ENCODE results near the gene CGRRF1.

The CGRRF1 gene

GRCh38 chr14:54489731-54490444, 19.8 kb upstream of the CGRRF1 start:
- DNase-seq = no peak

DNA sequence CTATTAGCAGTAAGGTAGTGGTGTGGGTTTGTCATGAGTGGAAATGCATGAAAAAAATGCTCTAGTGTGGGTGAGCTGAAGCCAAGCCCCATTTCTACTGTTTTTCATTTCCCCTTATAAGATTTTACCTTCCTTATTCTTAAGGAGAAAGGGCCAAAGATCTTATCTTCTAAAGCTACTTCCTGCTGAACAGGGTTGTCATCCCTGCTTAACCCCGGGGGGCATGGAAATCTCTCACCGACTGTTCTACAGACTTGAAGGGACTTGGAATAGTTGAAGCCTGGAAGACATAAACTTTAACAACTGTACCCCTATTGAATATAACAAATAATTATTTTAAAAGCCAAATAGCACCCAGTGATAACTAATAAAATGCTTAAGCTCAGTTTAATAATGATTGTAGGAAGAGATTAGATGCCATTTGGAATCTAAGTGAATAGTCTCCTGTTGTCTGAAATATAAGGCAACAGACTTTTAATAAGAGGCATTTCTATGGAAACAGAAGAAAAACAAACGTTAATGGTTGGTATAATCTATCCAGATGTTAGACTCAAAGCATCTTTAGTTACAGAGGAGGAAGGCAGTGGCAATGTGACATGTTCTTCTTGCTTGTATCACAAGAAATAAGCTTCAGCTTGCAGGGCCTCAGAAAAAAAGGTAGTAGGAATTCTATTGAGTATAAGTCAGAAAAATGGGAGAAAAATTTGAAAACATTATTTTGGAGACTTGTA, 19.1 kb upstream of the CGRRF1 start:
- DNase-seq = no peak

- DNase-seq = no peak
Measured at GRCh38 chr14:54493293-54493692, 16.4 kb upstream of the CGRRF1 start.

DNA sequence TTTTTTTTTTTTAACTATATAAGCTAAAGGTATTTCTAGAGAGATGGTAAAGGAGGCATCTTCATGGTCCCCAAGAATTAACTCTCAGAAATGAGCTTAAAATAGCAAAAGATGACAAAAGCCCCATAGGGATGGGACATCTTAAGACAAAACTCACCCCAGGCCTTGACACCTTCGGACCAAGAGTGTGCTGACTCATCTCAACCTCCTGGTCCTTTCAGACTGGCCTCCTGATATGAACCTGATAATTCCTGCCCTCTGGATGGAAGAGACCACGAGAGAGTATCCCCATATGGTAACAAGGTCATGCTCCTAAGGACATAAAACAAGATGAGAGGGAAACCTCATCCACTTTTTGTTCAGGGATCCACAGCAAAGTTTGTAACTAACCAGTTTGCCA, 12.5 kb upstream of the CGRRF1 start:
- no peak for DNase-seq

DNA sequence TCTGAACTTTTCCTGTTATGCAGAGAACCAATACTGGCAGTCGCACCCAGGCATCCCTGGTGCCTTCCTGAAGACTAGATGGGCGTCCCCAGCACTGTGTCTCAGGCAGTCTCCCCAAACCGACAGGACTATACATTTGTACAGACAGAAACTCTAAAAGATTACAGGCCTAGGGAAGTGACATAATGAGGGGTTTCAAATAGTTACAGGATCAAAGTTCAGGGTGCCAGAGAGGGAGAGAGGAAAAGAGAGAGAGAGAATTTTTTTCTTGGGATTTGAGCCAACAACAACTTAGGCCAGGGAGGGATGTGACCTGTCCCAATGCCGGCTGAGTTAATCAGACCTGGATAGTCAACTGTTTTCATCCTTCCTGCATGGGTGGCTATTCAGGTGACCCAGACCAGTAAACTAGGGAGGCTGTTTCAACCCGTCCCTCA, 11.6 kb upstream of the CGRRF1 start:
- no peak for DNase-seq

GRCh38 chr14:54498579-54498978, 11.1 kb upstream of the CGRRF1 start:
- DNase-seq = no peak

- DNase-seq = no peak
Measured at GRCh38 chr14:54500744-54501143, 9.0 kb upstream of the CGRRF1 start.

GRCh38 chr14:54501480-54501879, 8.2 kb upstream of the CGRRF1 start:
- no peak for DNase-seq

DNA sequence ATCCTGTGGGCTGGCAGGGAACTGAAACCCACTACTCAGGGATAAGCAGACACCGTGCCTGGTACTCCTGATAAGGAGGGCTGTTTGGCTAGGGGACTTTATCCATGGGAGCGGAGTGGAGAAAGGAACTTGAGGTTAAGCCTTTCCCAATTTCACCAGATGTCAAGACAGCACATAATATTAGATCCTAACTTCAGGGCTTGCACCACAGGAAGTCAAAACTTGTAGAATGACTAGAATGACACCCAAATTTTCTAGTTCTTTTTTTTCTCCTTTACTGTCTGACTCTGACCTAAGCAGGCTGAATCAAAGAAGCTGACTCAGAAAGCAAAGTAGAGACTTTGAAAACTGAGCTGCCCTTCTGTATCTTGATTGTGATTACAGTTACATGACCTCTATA, 7.1 kb upstream of the CGRRF1 start:
- no peak for DNase-seq

GRCh38 chr14:54503486-54503885, 6.2 kb upstream of the CGRRF1 start:
- DNase-seq = no peak

DNA sequence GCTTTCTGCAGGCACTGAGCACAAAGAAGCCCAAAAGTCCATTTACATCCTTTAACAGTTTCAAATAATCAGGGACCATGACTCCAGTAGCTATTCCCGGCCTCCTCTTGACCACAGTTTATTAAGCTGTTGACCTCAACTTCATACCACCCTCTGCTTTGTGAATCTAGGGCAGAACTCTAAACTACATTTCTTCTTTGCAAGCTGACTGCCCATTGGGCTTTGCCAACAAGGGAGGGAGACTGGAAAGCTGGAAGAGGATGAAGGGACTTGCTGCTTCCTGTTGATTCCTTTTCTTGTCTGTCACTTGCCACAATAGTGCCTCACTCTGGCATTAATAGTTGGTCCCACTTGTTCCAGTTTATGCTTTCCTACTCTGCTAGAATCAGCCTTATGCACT, 2.7 kb downstream of the CGRRF1 start:
- no peak for DNase-seq

- no peak for DNase-seq
Measured at GRCh38 chr14:54515670-54516069, 6.0 kb downstream of the CGRRF1 start.

GRCh38 chr14:54516709-54517108, 7.0 kb downstream of the CGRRF1 start:
- no peak for DNase-seq

DNA sequence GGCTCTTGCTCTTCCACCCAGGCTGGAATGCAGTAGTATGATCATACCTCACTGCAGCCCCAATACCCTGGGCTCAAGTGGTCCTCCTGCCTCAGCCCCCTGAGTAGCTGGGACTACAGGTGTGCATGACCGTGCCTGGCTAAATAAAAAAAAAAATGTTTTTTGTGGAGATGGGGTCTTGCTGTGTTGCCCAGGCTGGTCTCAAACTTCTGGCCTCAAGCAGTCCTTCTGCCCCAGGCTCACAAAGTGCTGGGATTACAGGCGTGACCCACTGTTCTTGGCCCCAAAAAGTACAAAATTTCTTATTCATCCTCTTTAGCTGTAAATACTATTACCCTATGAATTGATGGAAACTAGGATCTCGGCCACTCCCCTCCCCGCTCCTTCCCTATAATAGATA, 14.7 kb downstream of the CGRRF1 start:
- DNase-seq = no peak

DNA sequence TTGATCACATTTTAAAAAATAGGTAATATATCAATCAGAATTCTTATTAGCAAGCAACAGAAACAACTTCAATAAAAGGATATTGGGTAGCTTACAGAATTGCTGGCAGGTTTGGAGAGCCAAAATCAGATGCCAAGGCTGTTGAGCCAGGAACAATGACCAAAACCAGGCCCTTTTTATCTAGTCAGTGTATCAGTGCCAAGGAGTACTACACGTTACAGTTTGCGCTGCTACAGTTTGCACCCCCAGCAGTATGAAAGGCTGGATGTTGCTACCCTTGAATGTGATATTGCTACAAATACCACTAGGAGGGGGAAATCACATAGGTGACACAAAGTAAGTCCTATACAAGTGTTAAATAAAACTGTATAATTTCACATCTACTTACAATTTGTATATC, 19.3 kb downstream of the CGRRF1 start:
- no peak for DNase-seq

DNA sequence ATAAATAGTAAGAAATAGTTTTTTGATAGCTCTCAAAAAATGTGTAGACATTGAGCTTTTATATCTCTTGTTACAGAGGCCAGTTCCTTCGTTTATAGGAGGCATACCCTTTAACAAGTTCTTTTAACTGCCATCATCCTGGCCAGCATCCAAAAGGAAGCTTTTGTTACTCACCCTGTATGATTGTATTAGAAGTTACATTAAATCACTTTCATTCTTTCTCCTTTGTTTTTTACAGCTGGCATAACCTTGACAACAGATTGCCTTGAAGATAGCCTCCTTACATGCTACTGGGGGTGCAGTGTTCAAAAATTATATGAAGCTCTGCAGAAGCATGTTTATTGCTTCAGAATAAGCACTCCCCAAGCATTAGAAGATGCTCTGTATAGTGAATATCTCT, 20.1 kb downstream of the CGRRF1 start:
- DNase-seq = no peak

DNA sequence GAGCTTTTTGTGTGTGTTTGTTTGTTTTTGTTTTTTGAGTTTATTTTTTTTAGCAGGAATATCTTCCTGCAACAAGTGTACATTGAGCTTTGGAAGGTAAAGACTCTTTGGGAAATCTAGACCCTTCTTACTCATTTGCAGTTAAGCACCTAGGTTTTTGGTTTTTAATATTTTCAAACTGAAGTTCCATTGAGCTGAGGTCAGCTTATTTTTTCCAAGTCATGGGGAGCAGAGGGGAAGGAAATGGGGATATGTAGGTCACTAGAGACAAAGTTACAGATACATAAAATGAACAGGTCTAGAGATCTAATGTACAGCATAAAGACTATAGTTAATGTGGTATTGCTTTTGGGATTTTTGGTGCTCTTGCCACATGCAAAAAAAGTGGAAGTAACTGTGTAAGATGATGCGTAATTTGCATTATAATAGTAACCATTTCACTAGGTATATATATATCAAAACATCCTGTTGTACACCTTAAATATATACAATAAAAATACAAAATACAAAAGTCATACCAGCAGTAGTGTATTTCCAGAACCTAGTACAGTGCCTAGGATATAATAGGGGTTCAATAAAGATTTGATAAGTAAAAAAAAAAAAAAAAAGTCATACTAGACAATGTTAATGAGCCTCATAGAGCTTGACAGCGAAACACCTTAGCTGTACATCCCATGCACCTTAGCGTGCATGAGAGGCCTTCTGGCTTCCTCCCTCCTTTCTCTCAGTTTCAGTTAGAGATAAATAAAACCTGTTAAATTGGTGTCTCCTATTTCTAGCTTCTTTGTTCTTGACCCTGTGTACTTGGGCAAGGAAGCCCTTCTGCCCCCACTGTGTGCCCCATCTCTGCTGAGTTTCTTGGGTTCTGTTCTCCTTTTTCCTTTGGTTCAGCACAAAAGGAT, 22.7 kb downstream of the CGRRF1 start:
- no peak for DNase-seq

- DNase-seq = no peak
Measured at GRCh38 chr14:54533100-54533499, 23.4 kb downstream of the CGRRF1 start.

- no peak for DNase-seq
Measured at GRCh38 chr14:54535126-54535525, 25.4 kb downstream of the CGRRF1 start.

DNA sequence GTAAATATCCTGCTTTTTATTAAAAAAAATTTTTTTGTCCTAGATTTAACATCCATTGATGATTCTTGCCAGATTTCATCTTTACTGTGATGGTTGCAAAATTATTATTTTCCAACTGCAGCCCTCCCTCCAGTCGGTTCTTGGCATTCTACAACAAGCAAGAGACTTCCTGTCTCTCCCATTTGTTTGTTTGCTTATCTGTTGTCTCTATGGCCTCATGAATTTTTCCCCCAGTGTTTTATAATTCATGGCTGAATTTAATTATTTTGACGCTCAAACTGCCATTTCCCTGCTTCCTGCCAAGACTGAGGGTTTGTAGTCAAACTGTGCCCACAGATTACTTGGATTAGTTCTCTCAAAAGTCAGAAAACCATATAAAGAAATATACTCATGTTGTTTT, 25.9 kb downstream of the CGRRF1 start:
- DNase-seq = no peak

GRCh38 chr14:54537651-54538050, 27.9 kb downstream of the CGRRF1 start:
- DNase-seq = no peak

GRCh38 chr14:54538055-54538454, 28.3 kb downstream of the CGRRF1 start:
- no peak for DNase-seq

- no peak for DNase-seq
Measured at GRCh38 chr14:54547583-54547982, 37.9 kb downstream of the CGRRF1 start.

DNA sequence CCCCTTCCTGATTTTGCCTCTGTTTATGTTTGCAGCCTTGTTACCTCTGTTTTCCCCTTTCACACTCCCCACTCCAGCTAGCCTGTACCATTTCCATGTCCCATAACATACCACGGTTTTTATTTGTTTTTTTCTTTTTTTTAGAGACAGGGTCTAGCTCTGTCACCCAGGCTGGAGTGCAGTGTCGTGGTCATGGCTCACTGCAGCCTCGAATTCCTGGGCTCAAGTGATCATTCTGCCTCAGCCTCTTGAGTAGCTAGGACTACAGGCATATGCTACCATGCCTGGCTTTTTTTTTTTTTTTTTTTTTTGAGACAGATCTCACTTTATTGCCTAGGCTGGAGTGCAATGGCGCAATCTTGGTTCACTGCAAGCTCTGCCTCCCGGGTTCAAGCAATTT, 38.8 kb downstream of the CGRRF1 start:
- no peak for DNase-seq

Measured in activated naive CD4-positive, alpha-beta T cell (primary cell).